ENCODE data around the gene SPRR1B.

GRCh38 chr1:153070243-153070642 lies 39.2 kb downstream of the SPRR1B start:
- TF ChIP-seq POLR2AphosphoS5 (IDR thresholded peaks at IDR 0.05; ENCODE audit: low read depth, low read length) (no peak), POLR2A (IDR thresholded peaks at IDR 0.05; ENCODE audit: low read depth, low read length) (no peak)
